Measurements from ENCODE around the gene TSPAN2.

DNA sequence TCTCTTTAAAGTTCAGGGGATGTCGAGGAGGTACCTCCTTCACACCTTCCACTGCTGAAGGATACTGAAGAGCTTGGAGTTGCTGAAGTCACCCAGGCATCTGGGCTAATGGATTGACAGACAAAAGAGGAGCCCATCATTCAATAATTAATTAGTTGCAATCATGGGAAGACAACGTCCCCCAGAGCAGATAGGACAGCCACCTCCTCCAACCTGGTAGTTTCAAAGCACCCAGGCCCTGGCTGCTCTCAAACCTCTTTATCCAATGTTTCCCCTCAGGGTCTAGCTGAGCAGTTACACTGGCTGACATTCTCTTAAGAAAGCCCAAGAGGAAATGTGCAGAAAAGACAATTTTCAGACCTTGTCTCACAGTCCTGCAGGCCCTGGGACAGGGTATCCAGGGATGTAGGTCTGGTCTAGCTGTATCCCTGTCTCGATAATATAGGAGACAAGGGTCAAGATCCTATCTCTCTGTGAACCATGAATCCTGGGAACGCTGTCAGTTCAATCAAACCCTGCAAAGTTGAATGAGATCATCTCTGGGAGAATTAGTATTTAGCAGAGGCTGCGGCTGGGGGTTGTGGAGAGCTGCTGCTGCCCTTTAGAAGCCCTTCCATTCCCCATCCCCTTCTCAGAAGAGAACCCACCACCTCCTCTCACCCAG, 1.1 kb downstream of the TSPAN2 start:
- no peak for TF ChIP-seq FOXM1 (IDR thresholded peaks at IDR 0.05; ENCODE audit: borderline replicate concordance, low read depth)
- no peak for TF ChIP-seq TAF1 (IDR thresholded peaks at IDR 0.05; ENCODE audit: low read depth)
- TF ChIP-seq CEBPB (IDR thresholded peaks at IDR 0.05), result no peak
- no peak for TF ChIP-seq NFIC (IDR thresholded peaks at IDR 0.05)
- no peak for TF ChIP-seq EGR1 (IDR thresholded peaks at IDR 0.05)
- TF ChIP-seq, protein P1, sequence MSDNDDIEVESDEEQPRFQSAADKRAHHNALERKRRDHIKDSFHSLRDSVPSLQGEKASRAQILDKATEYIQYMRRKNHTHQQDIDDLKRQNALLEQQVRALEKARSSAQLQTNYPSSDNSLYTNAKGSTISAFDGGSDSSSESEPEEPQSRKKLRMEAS (IDR thresholded peaks at IDR 0.05), result no peak
- no peak for TF ChIP-seq YY1 (IDR thresholded peaks at IDR 0.05; ENCODE audit: low read depth)
- no peak for TF ChIP-seq EP300 (IDR thresholded peaks at IDR 0.05; ENCODE audit: borderline replicate concordance)
- TF ChIP-seq TCF12 (IDR thresholded peaks at IDR 0.05; ENCODE audit: low read depth), result no peak
- no peak for TF ChIP-seq TEAD4 (IDR thresholded peaks at IDR 0.05)
- TF ChIP-seq RAD21 (IDR thresholded peaks at IDR 0.05; ENCODE audit: low read depth), result no peak
- no peak for TF ChIP-seq ZBTB7A (IDR thresholded peaks at IDR 0.05; ENCODE audit: low read depth)
- TF ChIP-seq, protein P2, sequence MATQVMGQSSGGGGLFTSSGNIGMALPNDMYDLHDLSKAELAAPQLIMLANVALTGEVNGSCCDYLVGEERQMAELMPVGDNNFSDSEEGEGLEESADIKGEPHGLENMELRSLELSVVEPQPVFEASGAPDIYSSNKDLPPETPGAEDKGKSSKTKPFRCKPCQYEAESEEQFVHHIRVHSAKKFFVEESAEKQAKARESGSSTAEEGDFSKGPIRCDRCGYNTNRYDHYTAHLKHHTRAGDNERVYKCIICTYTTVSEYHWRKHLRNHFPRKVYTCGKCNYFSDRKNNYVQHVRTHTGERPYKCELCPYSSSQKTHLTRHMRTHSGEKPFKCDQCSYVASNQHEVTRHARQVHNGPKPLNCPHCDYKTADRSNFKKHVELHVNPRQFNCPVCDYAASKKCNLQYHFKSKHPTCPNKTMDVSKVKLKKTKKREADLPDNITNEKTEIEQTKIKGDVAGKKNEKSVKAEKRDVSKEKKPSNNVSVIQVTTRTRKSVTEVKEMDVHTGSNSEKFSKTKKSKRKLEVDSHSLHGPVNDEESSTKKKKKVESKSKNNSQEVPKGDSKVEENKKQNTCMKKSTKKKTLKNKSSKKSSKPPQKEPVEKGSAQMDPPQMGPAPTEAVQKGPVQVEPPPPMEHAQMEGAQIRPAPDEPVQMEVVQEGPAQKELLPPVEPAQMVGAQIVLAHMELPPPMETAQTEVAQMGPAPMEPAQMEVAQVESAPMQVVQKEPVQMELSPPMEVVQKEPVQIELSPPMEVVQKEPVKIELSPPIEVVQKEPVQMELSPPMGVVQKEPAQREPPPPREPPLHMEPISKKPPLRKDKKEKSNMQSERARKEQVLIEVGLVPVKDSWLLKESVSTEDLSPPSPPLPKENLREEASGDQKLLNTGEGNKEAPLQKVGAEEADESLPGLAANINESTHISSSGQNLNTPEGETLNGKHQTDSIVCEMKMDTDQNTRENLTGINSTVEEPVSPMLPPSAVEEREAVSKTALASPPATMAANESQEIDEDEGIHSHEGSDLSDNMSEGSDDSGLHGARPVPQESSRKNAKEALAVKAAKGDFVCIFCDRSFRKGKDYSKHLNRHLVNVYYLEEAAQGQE (IDR thresholded peaks at IDR 0.05; ENCODE audit: low read depth), result no peak
- TF ChIP-seq, protein P3, sequence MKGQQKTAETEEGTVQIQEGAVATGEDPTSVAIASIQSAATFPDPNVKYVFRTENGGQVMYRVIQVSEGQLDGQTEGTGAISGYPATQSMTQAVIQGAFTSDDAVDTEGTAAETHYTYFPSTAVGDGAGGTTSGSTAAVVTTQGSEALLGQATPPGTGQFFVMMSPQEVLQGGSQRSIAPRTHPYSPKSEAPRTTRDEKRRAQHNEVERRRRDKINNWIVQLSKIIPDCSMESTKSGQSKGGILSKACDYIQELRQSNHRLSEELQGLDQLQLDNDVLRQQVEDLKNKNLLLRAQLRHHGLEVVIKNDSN (IDR thresholded peaks at IDR 0.05), result no peak
